COLO829 (cell line): ENCODE results near the gene PARP2.

Source experiments
- DNase-seq: peaks from one replicate; pipeline ENCODE4 v3.0.0; 2012; ENCODE audit warnings: low spot score

Gene PARP2

GRCh38 chr14:20400965-20401593 is 57.6 kb downstream of the PARP2 start:
- no peak for DNase-seq

GRCh38 chr14:20403521-20403920 is 60.1 kb downstream of the PARP2 start:
- no peak for DNase-seq
